Right kidney (tissue), 1 donor: Measurements from ENCODE around the gene ATXN7.

Source experiments
- DNase-seq: peaks from one replicate; pipeline ENCODE4 v3.0.0-alpha.2; 2016

The ATXN7 gene

GRCh38 chr3:64022451-64023186, 159.0 kb downstream of the ATXN7 start:
- no peak for DNase-seq

- DNase-seq, result peak; percentile 93
Observed at GRCh38 chr3:64023187-64023860, 159.7 kb downstream of the ATXN7 start, which contains the start of gene PSMD6. PSMD6 (minus strand) TSS chr3:64023494; CDS start chr3:64023419, 75 bp downstream.

DNA sequence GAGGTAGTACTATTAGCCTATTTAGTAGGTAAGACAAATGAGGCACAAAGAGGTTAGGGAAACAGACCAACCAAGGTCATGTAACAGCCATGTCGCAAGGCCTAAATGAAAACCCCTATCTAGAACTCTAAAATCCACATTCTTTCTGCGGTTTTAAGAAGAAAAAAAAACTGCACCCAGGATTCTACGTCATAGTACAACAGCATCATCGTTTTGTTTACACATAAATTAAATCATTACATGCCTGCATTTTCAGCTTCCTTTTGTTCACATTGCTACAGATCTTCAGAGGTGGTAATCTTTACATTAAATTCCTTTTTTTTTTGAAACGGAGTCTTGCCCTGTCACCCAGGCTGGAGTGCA, 160.2 kb downstream of the ATXN7 start:
- DNase-seq, result no peak

GRCh38 chr3:64026346-64026745, 162.7 kb downstream of the ATXN7 start:
- DNase-seq, result no peak

DNA sequence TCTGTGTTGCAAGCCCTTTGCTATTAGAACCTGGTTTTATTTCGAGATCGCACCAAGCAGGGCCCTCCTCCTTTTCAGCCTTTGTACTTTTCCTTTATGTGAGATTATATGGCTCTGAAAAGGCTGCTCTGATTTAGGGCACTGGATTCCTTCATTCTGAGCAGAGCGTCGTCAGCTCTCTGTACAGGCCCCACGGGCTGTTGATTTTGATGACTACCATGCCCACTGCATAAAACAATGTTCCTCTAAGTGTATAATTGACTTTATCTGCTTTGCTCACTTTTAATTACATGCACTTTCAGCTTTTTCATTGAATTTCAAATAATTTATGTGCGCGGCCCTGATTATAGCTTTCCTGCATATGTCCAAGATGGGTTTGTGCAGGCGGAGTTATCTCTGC, 164.0 kb downstream of the ATXN7 start:
- DNase-seq, result no peak

GRCh38 chr3:64028754-64029153, 165.1 kb downstream of the ATXN7 start:
- DNase-seq, result no peak

GRCh38 chr3:64029287-64029686, 165.6 kb downstream of the ATXN7 start:
- no peak for DNase-seq

DNA sequence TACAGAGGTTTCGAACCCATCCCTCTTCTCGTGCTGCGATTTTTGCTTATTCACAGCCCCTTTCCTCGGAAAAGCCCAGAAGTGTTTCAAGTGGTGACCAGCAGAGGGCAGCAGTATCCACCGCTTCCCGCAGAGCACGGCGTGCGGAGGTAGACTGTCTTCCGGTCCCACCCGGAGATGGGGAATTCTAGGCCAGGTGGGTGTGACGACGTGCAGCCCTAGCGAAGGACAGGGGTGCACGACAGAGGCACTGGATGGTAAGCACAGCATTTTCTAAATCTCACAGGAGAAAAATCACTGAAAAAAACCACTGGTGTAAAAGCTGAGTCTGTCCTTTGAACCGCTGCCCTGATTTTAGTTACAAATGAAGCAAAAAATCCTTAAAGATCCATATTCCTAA, 167.1 kb downstream of the ATXN7 start:
- peak; percentile 70 for DNase-seq

DNA sequence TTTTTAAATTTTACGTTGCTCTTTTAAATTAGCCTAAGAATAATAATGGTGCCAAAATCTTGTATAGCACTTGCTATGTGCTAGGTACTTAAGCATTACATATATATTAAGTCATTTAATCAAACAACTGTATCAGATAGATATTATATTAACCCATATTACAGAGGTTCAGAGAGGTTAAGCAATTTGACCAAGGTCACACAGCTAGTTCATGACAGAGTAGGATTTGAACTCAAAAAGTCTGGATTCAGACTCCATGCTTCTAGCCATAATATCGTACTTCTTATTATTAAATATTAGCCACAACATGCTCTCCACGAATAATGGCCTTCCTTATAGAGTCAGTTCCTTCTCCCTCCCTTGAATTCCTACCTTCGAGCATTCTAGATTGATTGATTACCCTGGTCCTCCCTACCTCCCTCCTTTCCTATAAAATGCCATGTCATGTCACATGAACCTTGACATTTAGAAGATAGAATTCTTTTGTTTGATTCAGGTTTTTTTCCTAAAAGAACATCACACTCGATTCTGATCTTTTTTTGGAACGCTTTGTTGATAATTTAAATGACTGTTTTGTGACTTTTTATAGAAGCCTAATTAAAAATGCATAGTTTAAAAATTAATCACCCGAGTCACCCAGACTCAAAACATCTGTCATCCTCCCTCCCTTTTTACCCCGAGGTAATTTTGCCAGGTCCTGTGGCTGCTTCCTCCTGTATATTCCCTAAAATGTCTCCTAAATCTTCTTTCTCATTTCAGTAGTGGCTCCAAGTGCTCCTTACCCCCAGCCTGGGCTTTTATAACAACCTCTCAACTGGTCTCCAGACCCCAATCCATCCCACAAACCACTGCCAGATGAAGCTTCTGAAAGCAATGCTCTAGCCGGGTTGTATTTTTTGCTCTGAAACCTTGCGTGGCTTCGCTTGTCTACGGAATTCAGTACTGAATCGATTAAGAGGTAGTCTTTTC, 168.2 kb downstream of the ATXN7 start:
- peak; percentile 41 for DNase-seq

- DNase-seq, result no peak
Observed at GRCh38 chr3:64033069-64033468, 169.4 kb downstream of the ATXN7 start.

DNA sequence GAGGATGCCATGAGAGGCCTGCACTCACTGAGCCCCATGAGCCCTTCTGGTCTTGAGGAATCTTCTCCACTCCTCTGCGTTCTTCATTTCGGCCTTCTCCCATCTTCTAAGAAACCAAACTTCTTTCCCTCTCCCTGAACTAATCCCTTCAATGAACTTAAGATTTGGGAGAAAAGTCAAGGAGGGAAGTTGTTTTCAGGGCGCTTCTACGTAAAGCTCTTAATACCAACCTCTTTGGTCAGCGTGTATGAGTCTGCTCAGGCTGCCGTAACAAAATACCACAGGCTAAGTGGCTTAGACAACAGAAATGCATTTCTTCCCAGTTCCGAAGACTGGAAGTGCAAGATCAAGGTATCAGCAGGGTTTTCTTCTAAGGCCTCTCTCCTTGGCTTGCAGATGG, 173.4 kb downstream of the ATXN7 start:
- DNase-seq, result no peak

DNA sequence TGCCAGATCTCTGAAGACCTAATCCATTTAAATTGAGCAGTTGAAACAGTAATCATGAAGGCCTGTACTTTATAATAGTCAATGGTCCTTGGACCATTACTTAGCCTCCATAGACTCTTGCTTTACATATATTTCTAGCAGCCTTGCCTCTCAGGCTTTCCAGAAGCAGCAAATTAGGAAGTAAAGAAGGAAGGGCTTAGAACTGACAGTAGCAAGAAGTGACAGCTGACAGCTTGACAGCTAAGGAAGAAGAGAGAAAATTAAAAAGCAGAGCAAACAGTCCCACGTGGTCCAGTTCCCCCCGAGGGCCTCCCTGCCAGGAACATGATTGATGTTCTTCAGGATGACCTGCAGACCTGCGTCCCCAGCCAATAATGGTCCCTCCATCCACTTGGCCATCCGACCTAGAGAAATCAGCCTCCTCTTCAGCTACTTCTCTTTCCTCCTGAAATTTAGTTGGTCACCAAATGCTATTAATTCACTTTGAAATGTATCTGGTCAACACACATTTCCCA, 174.6 kb downstream of the ATXN7 start:
- DNase-seq, result no peak

DNA sequence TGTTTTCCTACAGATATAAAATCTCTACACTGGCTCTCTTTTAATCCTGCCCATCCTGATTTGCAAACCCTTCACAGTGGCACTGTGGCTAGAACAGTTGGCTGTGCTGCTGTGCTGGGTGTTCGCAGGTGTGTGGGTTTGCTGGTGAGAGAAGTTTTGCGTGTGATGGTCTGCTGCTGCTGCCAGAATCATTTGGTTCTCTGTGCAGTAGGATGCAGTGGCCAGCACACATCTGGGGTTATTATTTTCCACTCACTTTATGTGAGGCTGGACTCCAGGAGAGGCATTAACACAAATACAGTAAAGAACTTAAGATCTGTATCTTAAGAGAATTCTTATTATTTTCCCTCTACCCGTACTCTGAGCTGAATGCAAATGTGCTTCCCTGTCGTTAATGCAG, 175.7 kb downstream of the ATXN7 start:
- DNase-seq, result no peak

GRCh38 chr3:64039981-64040733, 176.5 kb downstream of the ATXN7 start:
- no peak for DNase-seq

DNA sequence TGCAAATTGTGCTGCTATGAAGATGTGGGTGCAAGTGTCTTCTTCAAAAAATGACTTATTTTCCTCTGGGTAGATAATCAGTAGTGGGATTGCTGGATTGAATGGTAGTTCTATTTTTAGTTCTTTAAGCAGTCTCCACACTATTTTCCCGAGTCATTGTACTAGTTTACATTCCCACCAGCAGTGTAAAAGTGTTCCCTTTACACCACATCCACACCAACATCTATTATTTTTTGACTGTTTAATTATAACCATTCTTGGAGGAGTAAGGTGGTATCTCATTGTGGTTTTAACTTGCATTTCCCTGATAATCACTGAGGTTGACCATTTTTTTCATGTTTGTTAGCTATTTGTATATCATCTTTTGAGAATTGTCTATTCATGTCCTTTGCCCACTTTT, 179.3 kb downstream of the ATXN7 start:
- DNase-seq, result no peak

- no peak for DNase-seq
Observed at GRCh38 chr3:64046592-64046991, 182.9 kb downstream of the ATXN7 start.

DNA sequence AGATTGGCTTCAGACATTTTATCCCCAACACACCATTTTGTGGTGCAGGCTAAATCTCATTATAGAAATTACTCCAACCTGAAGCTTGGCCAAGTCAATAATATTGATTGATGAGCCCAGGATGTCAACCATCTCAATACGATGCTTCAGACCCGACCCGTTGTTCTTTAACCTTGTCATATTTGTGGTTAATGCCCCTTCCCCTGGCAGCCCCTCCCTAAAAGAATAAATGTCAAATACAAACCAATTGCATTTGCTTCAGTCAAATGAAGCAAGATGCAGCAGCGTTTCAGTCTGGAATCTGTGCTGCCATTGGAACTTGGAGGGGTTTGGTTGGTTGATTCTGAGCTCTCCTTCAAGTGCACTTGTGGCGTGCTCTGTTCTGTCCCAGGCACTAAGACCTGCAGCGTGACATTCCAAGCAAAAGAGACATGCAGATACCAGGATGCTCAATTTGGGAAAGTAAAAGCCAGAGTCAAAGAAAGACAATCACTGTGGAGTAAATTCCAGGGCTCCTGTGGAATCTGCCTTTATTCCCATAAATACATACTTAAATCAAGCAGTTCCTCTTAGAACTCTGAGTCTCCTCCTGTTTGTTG, 183.4 kb downstream of the ATXN7 start:
- no peak for DNase-seq

DNA sequence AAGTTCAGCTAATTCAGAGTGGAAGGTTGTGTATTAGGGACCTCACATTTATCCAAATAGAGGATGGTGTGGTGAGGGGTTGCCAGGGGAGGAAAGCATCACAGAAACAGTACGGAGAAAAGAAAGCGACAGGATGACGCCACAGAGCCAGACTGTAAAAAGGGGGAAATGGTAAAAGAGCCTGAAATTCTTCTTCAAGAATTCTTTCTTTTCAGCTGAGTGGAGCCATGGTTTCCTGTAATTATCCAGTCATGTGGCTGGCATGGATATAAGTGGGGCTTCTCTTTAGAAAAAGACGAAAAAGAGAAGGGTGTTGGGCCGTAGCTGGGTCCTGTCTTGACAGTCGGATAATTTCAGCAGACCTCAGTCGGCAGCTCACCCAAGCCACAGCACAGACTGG, 184.1 kb downstream of the ATXN7 start:
- no peak for DNase-seq

DNA sequence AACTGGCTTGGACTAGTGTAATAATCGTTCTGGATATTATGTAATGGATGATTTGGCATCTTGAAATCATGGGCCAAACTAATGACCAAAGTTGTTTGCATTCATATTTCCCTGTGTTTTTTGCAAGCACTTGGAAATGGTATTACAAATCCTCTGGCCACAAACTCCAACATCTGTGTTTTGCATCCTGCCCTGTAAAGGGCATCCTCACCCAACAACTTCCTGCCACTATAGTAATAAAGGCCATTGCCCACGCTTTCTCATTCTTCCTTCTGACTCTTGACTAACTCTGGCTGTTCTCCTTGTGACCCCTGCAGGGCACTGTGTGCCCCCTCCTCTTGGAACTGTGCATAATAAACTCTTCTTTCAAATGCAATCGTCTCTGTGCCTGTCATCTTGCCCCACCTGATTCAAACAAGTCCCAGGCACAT, 185.0 kb downstream of the ATXN7 start:
- DNase-seq, result no peak

DNA sequence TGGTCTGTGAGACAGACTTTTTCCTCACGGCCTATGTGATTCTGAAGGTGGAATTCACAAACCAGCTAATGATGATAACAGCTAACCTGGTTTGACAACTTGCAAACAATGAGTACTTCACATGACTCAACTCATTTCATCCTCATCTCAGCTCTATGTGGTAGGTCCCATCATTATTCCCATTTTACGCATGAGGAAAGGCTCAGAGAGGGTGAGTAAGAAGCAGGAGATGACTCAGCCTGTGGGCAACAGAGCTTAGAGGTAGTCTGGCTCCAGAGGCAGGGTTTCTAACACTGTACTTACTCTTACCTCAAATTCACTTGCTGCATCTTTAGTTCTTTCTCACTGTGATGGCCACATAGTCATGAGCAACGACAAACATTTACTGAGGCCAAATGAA, 185.5 kb downstream of the ATXN7 start:
- no peak for DNase-seq

GRCh38 chr3:64049832-64050231, 186.2 kb downstream of the ATXN7 start:
- no peak for DNase-seq
